K562 (cell line): ENCODE data around the gene CTDSPL.

Source experiments
- EP300 ChIP-seq: IDR thresholded peaks from 2 replicates; pipeline ENCODE4 v1.6.1; 2012; ENCODE audit warnings: low read length, improper control_type of control experiment
- POLR2AphosphoS5 ChIP-seq: IDR thresholded peaks from 2 replicates; pipeline ENCODE4 v1.6.1; 2011; ENCODE audit warnings: mild to moderate bottlenecking, low read depth, low read length, moderate library complexity; ENCODE audit not compliant: control insufficient read depth, insufficient read depth

DNA sequence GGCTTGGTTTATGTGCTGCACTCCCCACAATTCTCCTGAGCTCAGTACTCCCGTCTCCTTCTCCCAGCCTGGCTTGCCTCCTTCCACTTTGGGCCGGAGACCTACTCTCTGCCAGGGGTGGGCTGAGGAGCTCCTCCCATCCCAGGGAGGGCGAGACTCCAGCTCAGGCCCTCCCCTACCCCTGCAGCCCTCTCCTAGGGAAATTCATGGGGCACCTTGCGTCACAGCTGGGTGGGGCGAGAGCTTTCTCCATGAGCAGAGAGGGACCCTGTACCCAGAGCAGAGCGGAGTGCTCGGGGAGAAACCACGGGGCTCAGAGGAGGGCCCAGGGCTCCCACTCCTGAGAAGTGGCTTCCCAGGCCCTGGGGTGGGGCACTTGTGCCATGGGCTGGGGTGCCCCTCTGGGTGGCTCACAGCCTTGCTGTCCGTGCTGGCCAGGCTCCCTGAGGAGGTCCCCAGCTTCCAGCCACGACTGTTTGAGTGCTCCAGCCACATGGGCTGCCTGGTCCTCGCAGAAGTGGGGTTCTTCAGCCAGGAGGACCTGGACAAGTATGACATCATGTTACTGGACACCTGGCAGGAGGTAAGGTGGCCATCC is 142.2 kb downstream of the CTDSPL start:
- no peak for TF ChIP-seq POLR2AphosphoS5
- no peak for TF ChIP-seq EP300
